Measurements from ENCODE around the gene IER3. TPM values are rescaled to one million over a fixed set of nuclear protein-coding genes. Genes with fewer than 3 reads are reported as not detected.

IER3 gene
- polyA plus RNA-seq, 1 experiment = 85.2 TPM

DNA sequence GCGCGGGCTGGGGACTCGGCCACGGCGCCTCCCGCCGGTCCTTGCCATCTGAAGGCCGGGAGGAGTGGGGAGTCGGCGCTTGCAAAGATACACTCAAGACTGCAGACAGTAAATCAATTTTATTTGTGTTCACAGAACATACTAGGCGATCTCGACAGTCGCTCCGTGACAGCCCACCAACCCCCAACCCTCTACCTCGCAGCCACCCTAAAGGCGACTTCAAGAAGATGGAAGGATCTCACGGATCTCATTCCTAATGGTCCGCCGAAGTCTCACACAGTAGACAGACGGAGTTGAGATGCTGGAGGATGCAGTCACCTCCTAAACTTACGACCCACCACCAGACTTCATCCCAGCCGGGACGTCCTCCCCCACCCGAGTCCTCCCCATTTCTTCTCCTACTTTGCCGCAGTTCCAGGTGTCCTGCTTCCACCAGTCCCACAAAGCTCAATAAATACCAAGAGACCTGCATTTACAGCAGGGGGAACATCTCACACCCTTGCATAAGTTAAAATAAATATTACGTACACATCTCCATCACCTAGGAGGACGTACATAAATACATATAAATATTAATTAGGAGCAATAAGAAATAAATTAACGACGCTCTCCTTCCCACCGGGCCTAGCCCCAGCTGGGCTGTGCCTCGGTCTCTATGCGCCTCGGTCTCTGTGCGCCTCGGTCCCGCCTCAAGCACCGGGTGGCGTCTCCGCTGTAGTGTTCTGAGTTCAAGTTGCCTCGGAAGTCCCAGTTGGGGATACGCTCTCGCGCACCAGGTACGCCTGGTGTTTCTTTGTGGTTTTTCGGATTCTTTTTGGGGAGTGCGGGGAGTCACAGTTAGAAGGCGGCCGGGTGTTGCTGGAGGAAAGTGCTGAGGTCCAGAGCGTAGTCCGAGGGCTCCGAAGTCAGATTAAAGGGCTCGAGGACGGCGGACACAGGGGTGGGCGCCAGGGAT lies 971 bp downstream of the IER3 start:
- no peaks in the 10 kb centered on the region for H3K27me3 ChIP-seq (ENCODE audit: control insufficient read depth, insufficient read depth, low read length)
- H3K27ac ChIP-seq (ENCODE audit: low read depth, low read length) = peak overlapping the region; percentile 93
- H3K4me3 ChIP-seq (ENCODE audit: low read depth, low read length) = peak overlapping the region; percentile 94
- ChIA-PET POLR2A (interaction anchor here (0.6 to 4.4 kb wide), 18 partner anchors 9 to 164 kb away, joined by 3 to 47 read pairs (median 8); partner anchors contain the start of genes DDR1 and GTF2H4), CTCF (interaction anchor here (1.2 to 1.4 kb wide), 3 partner anchors 9 to 79 kb away, joined by 3 to 4 read pairs (median 3); no protein-coding TSS in a partner anchor)
- H3K9me3 ChIP-seq (ENCODE audit: control insufficient read depth, insufficient read depth, low read length) = no peaks in the 10 kb centered on the region; the same call in 1 of the 2 replicates
- no peak for DNase-seq (ENCODE audit: low read depth, low spot score)
- TF ChIP-seq CTCF (IDR thresholded peaks at IDR 0.05; ENCODE audit: low read depth, low read length) = no peak

- Histone ChIP-seq H3K27me3 (ENCODE audit: control insufficient read depth, insufficient read depth, low read length) (no peaks in the 10 kb centered on the region), H3K9me3 (ENCODE audit: control insufficient read depth, insufficient read depth, low read length) (no peaks in the 10 kb centered on the region; the same call in 1 of the 2 replicates), H3K4me3 (ENCODE audit: low read depth, low read length) (peak within 1 kb of the TSS; percentile 94), H3K27ac (ENCODE audit: low read depth, low read length) (peak within 1 kb of the TSS; percentile 93)
- ChIA-PET POLR2A (interaction anchor here (0.5 to 4.4 kb wide), 16 partner anchors 10 to 345 kb away, joined by 3 to 47 read pairs (median 5); partner anchors contain the start of gene GTF2H4), CTCF (interaction anchor here (1.1 to 1.4 kb wide), 5 partner anchors 10 to 80 kb away, joined by 3 to 5 read pairs (median 4); no protein-coding TSS in a partner anchor)
- peak; percentile 84 for DNase-seq (ENCODE audit: low read depth, low spot score)
- TF ChIP-seq CTCF (IDR thresholded peaks at IDR 0.05; ENCODE audit: low read depth, low read length) = no peak
Measured at GRCh38 chr6:30742316-30743098, 1.8 kb downstream of the IER3 start, which contains the start of gene FLOT1. FLOT1 (minus strand) TSS chr6:30742687; CDS start chr6:30742189, 498 bp downstream.

DNA sequence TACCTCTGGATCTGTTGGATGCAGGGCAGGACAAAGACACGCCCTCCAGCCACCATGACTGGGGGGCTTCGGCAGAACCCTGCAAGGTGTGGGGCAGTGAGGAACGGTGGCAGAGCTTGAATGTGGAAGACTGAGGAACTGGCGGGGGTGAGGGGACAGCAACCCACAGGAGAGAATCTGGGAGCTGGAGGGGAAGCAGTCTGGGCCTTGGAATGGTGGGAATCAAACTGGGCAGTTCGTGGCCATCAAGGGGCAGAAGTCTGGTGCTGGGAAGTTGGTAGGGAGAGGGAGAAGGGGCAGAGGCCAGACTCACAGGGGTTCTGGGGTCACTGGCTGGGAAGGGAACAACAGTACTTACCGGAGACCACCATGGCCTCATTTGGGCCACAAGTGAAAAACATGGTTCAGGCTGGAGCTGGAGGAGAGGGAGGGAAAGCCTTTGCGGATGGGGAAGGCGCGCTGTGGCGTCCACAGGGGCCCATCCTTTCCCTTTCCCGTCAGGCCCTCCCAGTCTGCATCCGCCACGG lies 2.5 kb downstream of the IER3 start:
- Histone ChIP-seq H3K9me3 (ENCODE audit: control insufficient read depth, insufficient read depth, low read length) (no peaks in the 10 kb centered on the region; the same call in 1 of the 2 replicates), H3K27me3 (ENCODE audit: control insufficient read depth, insufficient read depth, low read length) (no peaks in the 10 kb centered on the region), H3K27ac (ENCODE audit: low read depth, low read length) (peak overlapping the region; percentile 91), H3K4me3 (ENCODE audit: low read depth, low read length) (peak overlapping the region; percentile 94)
- DNase-seq (ENCODE audit: low read depth, low spot score) = no peak
- ChIA-PET CTCF (interaction anchor here (1.1 to 1.4 kb wide), 3 partner anchors 19 to 80 kb away, joined by 3 to 5 read pairs (median 4); no protein-coding TSS in a partner anchor), POLR2A (interaction anchor here (0.5 to 4.4 kb wide), 11 partner anchors 10 to 341 kb away, joined by 3 to 47 read pairs (median 5); partner anchors contain the start of gene GTF2H4)
- TF ChIP-seq CTCF (IDR thresholded peaks at IDR 0.05; ENCODE audit: low read depth, low read length) = no peak

GRCh38 chr6:30741063-30741779 lies 3.1 kb downstream of the IER3 start:
- Histone ChIP-seq H3K9me3 (ENCODE audit: control insufficient read depth, insufficient read depth, low read length) (no peaks in the 10 kb centered on the region; the same call in 1 of the 2 replicates), H3K4me3 (ENCODE audit: low read depth, low read length) (peak overlapping the region; percentile 94), H3K27ac (ENCODE audit: low read depth, low read length) (peak overlapping the region; percentile 91), H3K27me3 (ENCODE audit: control insufficient read depth, insufficient read depth, low read length) (no peaks in the 10 kb centered on the region)
- DNase-seq (ENCODE audit: low read depth, low spot score) = no peak
- TF ChIP-seq CTCF (IDR thresholded peaks at IDR 0.05; ENCODE audit: low read depth, low read length) = no peak
- ChIA-PET CTCF (interaction anchor here (1.0 to 1.4 kb wide), 5 partner anchors 18 to 113 kb away, joined by 3 to 7 read pairs (median 5); no protein-coding TSS in a partner anchor), POLR2A (interaction anchor here (0.8 to 4.4 kb wide), 12 partner anchors 10 to 85 kb away, joined by 3 to 47 read pairs (median 6); no protein-coding TSS in a partner anchor)

Data from AG04450 (cell line).